H9 (cell line): ENCODE measurements around the gene RIMS1. TPM values are rescaled to one million over a fixed set of nuclear protein-coding genes. Genes with fewer than 3 reads are reported as not detected.

Source experiments
- DNase-seq: peaks from one replicate; pipeline ENCODE4 v3.0.0-alpha.2; 2017
- H2AFZ ChIP-seq: one replicate; pipeline ENCODE4 v1.6.1; 2013; ENCODE audit warnings: mild to moderate bottlenecking, low read length, control low read depth, moderate library complexity
- H2AK5ac ChIP-seq: 2 replicates; pipeline ENCODE4 v1.6.1; 2013; ENCODE audit warnings: low read length, control low read depth, mixed read lengths; ENCODE audit not compliant: insufficient read length
- H2BK120ac ChIP-seq: one replicate; pipeline ENCODE4 v1.6.1; 2013; ENCODE audit warnings: low read depth, mild to moderate bottlenecking, low read length, control low read depth, inconsistent platforms; ENCODE audit not compliant: poor library complexity, severe bottlenecking
- H2BK12ac ChIP-seq: 2 replicates; pipeline ENCODE4 v1.6.1; 2013; ENCODE audit warnings: low read length, control low read depth, mixed read lengths, low read depth; ENCODE audit not compliant: insufficient read length
- H2BK15ac ChIP-seq: 2 replicates; pipeline ENCODE4 v1.6.1; 2013; ENCODE audit warnings: low read depth, low read length, control low read depth
- H2BK20ac ChIP-seq: one replicate; pipeline ENCODE4 v1.6.1; 2013; ENCODE audit warnings: low read depth, mild to moderate bottlenecking, low read length, control low read depth, inconsistent platforms; ENCODE audit not compliant: poor library complexity, severe bottlenecking
- H2BK5ac ChIP-seq: 2 replicates; pipeline ENCODE4 v1.6.1; 2013; ENCODE audit warnings: low read length, control low read depth, mixed read lengths; ENCODE audit not compliant: insufficient read length
- H3K14ac ChIP-seq: 2 replicates; pipeline ENCODE4 v1.6.1; 2013; ENCODE audit warnings: low read length, control low read depth; ENCODE audit not compliant: insufficient read depth
- H3K18ac ChIP-seq: 2 replicates; pipeline ENCODE4 v1.6.1; 2013; ENCODE audit warnings: low read depth, mild to moderate bottlenecking, mixed read lengths, low read length, control low read depth; ENCODE audit not compliant: insufficient read length
- H3K23ac ChIP-seq: 2 replicates; pipeline ENCODE4 v1.6.1; 2013; ENCODE audit warnings: low read length, control low read depth, mixed read lengths, low read depth; ENCODE audit not compliant: insufficient read length
- H3K23me2 ChIP-seq: 2 replicates; pipeline ENCODE4 v1.6.1; 2013; ENCODE audit warnings: low read depth, mild to moderate bottlenecking, mixed read lengths, low read length, control low read depth; ENCODE audit not compliant: insufficient read length, poor library complexity, severe bottlenecking
- H3K27ac ChIP-seq: 2 replicates; pipeline ENCODE4 v1.5.1; 2013; ENCODE audit warnings: low read length, control low read depth, mixed read lengths, low read depth; ENCODE audit not compliant: insufficient read length
- H3K27me3 ChIP-seq: 2 replicates; pipeline ENCODE4 v1.6.1; 2013; ENCODE audit warnings: low read length, control low read depth, inconsistent platforms; ENCODE audit not compliant: insufficient read depth
- H3K4ac ChIP-seq: 2 replicates; pipeline ENCODE4 v1.6.1; 2013; ENCODE audit warnings: low read depth, mild to moderate bottlenecking, control low read depth, inconsistent platforms, low read length, moderate library complexity
- H3K4me1 ChIP-seq: 2 replicates; pipeline ENCODE4 v1.6.1; 2013; ENCODE audit warnings: low read length, control low read depth, inconsistent platforms; ENCODE audit not compliant: insufficient read depth
- H3K4me2 ChIP-seq: 2 replicates; pipeline ENCODE4 v1.6.1; 2013; ENCODE audit warnings: low read length, control low read depth, mixed read lengths; ENCODE audit not compliant: insufficient read length, insufficient read depth
- H3K56ac ChIP-seq: 2 replicates; pipeline ENCODE4 v1.6.1; 2013; ENCODE audit warnings: low read depth, mild to moderate bottlenecking, mixed read lengths, low read length, control low read depth; ENCODE audit not compliant: insufficient read length
- H3K79me1 ChIP-seq: 2 replicates; pipeline ENCODE4 v1.6.1; 2013; ENCODE audit warnings: low read depth, mild to moderate bottlenecking, moderate library complexity, low read length, control low read depth, inconsistent platforms; ENCODE audit not compliant: insufficient read depth, poor library complexity, severe bottlenecking
- H3K79me2 ChIP-seq: 2 replicates; pipeline ENCODE4 v1.6.1; 2013; ENCODE audit warnings: low read length, control low read depth, inconsistent platforms; ENCODE audit not compliant: insufficient read depth
- H3K9ac ChIP-seq: 2 replicates; pipeline ENCODE4 v1.6.1; 2013; ENCODE audit warnings: low read length, control low read depth, mixed read lengths; ENCODE audit not compliant: insufficient read length; ENCODE audit errors: extremely low read depth
- H3K9me3 ChIP-seq: one replicate; pipeline ENCODE4 v1.6.1; 2013; ENCODE audit warnings: low read depth, low read length, inconsistent platforms; ENCODE audit not compliant: control insufficient read depth
- H3T11ph ChIP-seq: one replicate; pipeline ENCODE4 v1.6.1; 2013; ENCODE audit warnings: mild to moderate bottlenecking, low read length, control low read depth, inconsistent platforms
- H4K20me1 ChIP-seq: one replicate; pipeline ENCODE4 v1.6.1; 2013; ENCODE audit not compliant: control insufficient read depth, insufficient read length, insufficient read depth
- H4K5ac ChIP-seq: 2 replicates; pipeline ENCODE4 v1.6.1; 2013; ENCODE audit warnings: low read depth, mild to moderate bottlenecking, mixed read lengths, low read length, control low read depth; ENCODE audit not compliant: insufficient read length
- H4K8ac ChIP-seq: replicated peaks from 2 replicates; pipeline ENCODE4 v1.6.1; 2013; ENCODE audit warnings: low read length, control low read depth, mixed read lengths, low read depth; ENCODE audit not compliant: insufficient read length
- H4K91ac ChIP-seq: 2 replicates; pipeline ENCODE4 v1.6.1; 2013; ENCODE audit warnings: low read depth, mild to moderate bottlenecking, moderate library complexity, mixed read lengths, low read length, control low read depth; ENCODE audit not compliant: insufficient read length
- H3K27ac Mint-ChIP-seq, 3 experiments: 2 replicates in 2 of 3; 3 replicates in 1 of 3; pipeline ENCODE4 v1.8.0; 2020 to 2021; ENCODE audit warnings: mixed read lengths in 3 of 3, mild to moderate bottlenecking in 1 of 3, moderate library complexity in 1 of 3
- H3K27me3 Mint-ChIP-seq: 2 replicates; pipeline ENCODE4 v1.8.0; 2021; ENCODE audit warnings: low read depth, mild to moderate bottlenecking, moderate library complexity, mixed read lengths
- H3K36me3 Mint-ChIP-seq, 3 experiments: 2 replicates in 2 of 3; 3 replicates in 1 of 3; pipeline ENCODE4 v1.8.0; 2020 to 2021; ENCODE audit warnings: low read depth in 3 of 3, mixed read lengths in 3 of 3; ENCODE audit not compliant: insufficient read depth in 1 of 3
- H3K4me1 Mint-ChIP-seq, 2 experiments: 2 replicates each; pipeline ENCODE4 v1.8.0; 2020; ENCODE audit warnings: mixed read lengths in 2 of 2
- H3K4me3 Mint-ChIP-seq, 2 experiments: 2 replicates in 1 of 2; 3 replicates in 1 of 2; pipeline ENCODE4 v1.8.0; 2020 to 2021; ENCODE audit warnings: mild to moderate bottlenecking in 2 of 2, mixed read lengths in 2 of 2, moderate library complexity in 1 of 2
- H3K9me3 Mint-ChIP-seq, 2 experiments: 2 replicates in 1 of 2; 3 replicates in 1 of 2; pipeline ENCODE4 v1.8.0; 2020; ENCODE audit warnings: mild to moderate bottlenecking in 2 of 2, mixed read lengths in 2 of 2, moderate library complexity in 1 of 2
- WGBS: extraction: QIAGEN DNeasy Blood & Tissue Kit; methylation state at CpG from one replicate; pipeline ENCODE4 v1.1.7; 2013; ENCODE audit warnings: missing lambda C conversion rate, low lambda C conversion rate, mixed read lengths; ENCODE audit not compliant: insufficient read length; ENCODE audit errors: extremely low coverage; 5-methylcytosine and 5-hydroxymethylcytosine counted together
- total RNA-seq: library from RNA; stranded (reverse); gene quantifications from 2 replicates; pipeline ENCODE4 v1.2.1, GENCODE V29; 2021
- TF ChIP-seq, protein P1 (sequence below): fragments of 200-600 bp; sonication (generic); conservative IDR thresholded peaks from 3 replicates; pipeline ENCODE4 v1.8.0; 2021; ENCODE audit warnings: antibody characterized with exemption, mild to moderate bottlenecking

Gene RIMS1
- total RNA-seq, 1 experiment from 2014 or later, result 0.83 TPM

DNA sequence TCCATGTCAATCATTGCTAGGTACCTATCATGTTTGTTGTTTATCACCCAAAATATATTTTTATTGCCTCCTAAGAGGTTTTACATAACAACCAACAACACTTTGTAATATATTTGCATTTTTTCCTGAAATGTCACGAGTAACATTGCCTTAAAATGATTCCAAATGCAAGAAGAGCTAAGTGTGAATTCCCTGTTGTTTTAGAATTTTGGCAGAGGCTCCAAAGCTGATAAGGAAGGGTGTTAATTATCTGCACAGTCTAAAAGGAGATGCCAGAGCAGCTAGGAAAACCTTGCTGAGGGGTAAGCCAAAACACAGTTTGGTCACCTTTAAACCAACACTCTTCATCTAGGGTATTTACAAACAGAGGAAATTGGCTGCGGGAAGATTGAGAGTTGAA is 533.6 kb downstream of the RIMS1 start:
- no peak overlapping the region for H3K27ac ChIP-seq
- no peaks in the 10 kb centered on the region for H4K20me1 ChIP-seq
- no peak overlapping the region for H3K4me3 Mint-ChIP-seq
- H2AFZ ChIP-seq, result no peak overlapping the region
- no peaks in the 10 kb centered on the region for H3K9me3 ChIP-seq
- H2BK12ac ChIP-seq, result no peak overlapping the region
- H3K27me3 ChIP-seq, result no peaks in the 10 kb centered on the region
- H4K5ac ChIP-seq, result no peak overlapping the region
- H4K8ac ChIP-seq, result no peak overlapping the region
- no peak overlapping the region for H3K4me2 ChIP-seq
- H3T11ph ChIP-seq, result no peak overlapping the region
- H2BK15ac ChIP-seq, result no peak overlapping the region
- H3K27me3 Mint-ChIP-seq, result no peaks in the 10 kb centered on the region
- H3K14ac ChIP-seq, result no peak overlapping the region
- no peak overlapping the region for H2BK20ac ChIP-seq
- no peaks in the 10 kb centered on the region for H3K4me1 ChIP-seq
- H3K4me1 Mint-ChIP-seq, result peaks cover 9 to 10% of the 10 kb centered on the region in 2 experiments
- WGBS, result no CpG with 5 or more reads among the region's 2 CpGs
- H3K79me2 ChIP-seq, result no peaks in the 10 kb centered on the region
- no peak for DNase-seq
- H2AK5ac ChIP-seq, result no peak overlapping the region
- no peaks in the 10 kb centered on the region for H3K79me1 ChIP-seq
- no peaks in the 10 kb centered on the region; a peak in 1 of 5 replicates for H3K9me3 Mint-ChIP-seq
- no peak overlapping the region for H3K27ac Mint-ChIP-seq
- H3K56ac ChIP-seq, result no peak overlapping the region
- no peak overlapping the region for H2BK120ac ChIP-seq
- H3K23ac ChIP-seq, result no peak overlapping the region
- H4K91ac ChIP-seq, result no peak overlapping the region
- H3K23me2 ChIP-seq, result no peaks in the 10 kb centered on the region
- no peak overlapping the region for H2BK5ac ChIP-seq
- H3K9ac ChIP-seq, result no peak overlapping the region
- TF ChIP-seq, protein P1, sequence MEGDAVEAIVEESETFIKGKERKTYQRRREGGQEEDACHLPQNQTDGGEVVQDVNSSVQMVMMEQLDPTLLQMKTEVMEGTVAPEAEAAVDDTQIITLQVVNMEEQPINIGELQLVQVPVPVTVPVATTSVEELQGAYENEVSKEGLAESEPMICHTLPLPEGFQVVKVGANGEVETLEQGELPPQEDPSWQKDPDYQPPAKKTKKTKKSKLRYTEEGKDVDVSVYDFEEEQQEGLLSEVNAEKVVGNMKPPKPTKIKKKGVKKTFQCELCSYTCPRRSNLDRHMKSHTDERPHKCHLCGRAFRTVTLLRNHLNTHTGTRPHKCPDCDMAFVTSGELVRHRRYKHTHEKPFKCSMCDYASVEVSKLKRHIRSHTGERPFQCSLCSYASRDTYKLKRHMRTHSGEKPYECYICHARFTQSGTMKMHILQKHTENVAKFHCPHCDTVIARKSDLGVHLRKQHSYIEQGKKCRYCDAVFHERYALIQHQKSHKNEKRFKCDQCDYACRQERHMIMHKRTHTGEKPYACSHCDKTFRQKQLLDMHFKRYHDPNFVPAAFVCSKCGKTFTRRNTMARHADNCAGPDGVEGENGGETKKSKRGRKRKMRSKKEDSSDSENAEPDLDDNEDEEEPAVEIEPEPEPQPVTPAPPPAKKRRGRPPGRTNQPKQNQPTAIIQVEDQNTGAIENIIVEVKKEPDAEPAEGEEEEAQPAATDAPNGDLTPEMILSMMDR, result no peak
- H3K36me3 Mint-ChIP-seq, result no peaks in the 10 kb centered on the region
- H3K18ac ChIP-seq, result no peak overlapping the region
- no peak overlapping the region for H3K4ac ChIP-seq
